Bone marrow (tissue), 2 donors: ENCODE results near the gene DHX16.

ENCODE experiments used
- DNase-seq, 2 donors: peaks; one replicate each; lab custom pipeline; 2025; lab: John Stamatoyannopoulos, UW

DHX16 gene

GRCh38 chr6:30691208-30691847, 18.5 kb upstream of the DHX16 start:
- DNase-seq, result no peak

GRCh38 chr6:30690403-30691207, 17.8 kb upstream of the DHX16 start, which contains the start of gene NRM:
Gene NRM, minus strand, starts transcription at chr6:30690984. Its CDS starts 10 bp downstream, at chr6:30690974.
- DNase-seq, result peak; percentile 74

- DNase-seq, result no peak
These were observed 17.2 kb upstream of the DHX16 start for GRCh38 chr6:30689985-30690384.

- no peak for DNase-seq
These were observed 16.4 kb upstream of the DHX16 start for GRCh38 chr6:30689022-30689865.

GRCh38 chr6:30688569-30688968, 15.8 kb upstream of the DHX16 start:
- no peak for DNase-seq

GRCh38 chr6:30687659-30688431, 15.0 kb upstream of the DHX16 start:
- DNase-seq, result no peak

GRCh38 chr6:30686908-30687658, 14.3 kb upstream of the DHX16 start:
- peak; percentile 81 to 92 for DNase-seq

GRCh38 chr6:30686009-30686907, 13.5 kb upstream of the DHX16 start, which contains the start of gene PPP1R18:
Gene PPP1R18, minus strand, starts transcription at chr6:30686645. Its CDS starts 627 bp downstream, at chr6:30686018.
- DNase-seq, result peak; percentile 46 to 81

- no peak for DNase-seq
These were observed 12.6 kb upstream of the DHX16 start for GRCh38 chr6:30685157-30686008.

GRCh38 chr6:30684386-30685156, 11.8 kb upstream of the DHX16 start:
- DNase-seq, result peak in 1 of 2 donors; percentile 50

- DNase-seq, result no peak
These were observed 11.2 kb upstream of the DHX16 start for GRCh38 chr6:30683980-30684338.

- no peak for DNase-seq
These were observed 10.6 kb upstream of the DHX16 start for GRCh38 chr6:30683183-30683979.

- DNase-seq, result peak; percentile 76 to 99
These were observed 9.6 kb upstream of the DHX16 start for GRCh38 chr6:30682143-30683117.

- DNase-seq, result no peak
These were observed 8.9 kb upstream of the DHX16 start for GRCh38 chr6:30681766-30682142.

- DNase-seq, result no peak
These were observed 7.1 kb upstream of the DHX16 start for GRCh38 chr6:30679765-30680535.
